ENCODE measurements around the gene RCAN2. TPM values are rescaled to one million over a fixed set of nuclear protein-coding genes. Genes with fewer than 3 reads are reported as not detected.
A peak's percentile ranks its signal among the peaks of the same experiment; 100 is the strongest.

The RCAN2 gene
- total RNA-seq, 4 donors from 2014 or later, result 46.9 to 289 (median 171) TPM

- ATAC-seq, result no peak
- WGBS, 2 donors (ENCODE audit: low coverage in 1 of 2), result 40 to 83% methylated on average over 1 to 3 of the region's 4 CpGs
- H3K27me3 ChIP-seq, result no peaks in the 10 kb centered on the region
- peaks cover 0 to 10% (median 0%) of the 10 kb centered on the region in 3 donors for H3K4me1 ChIP-seq
- no peaks in the 10 kb centered on the region for H3K36me3 ChIP-seq
- H3K27ac ChIP-seq, result no peak overlapping the region
- H3K9me3 ChIP-seq, result no peaks in the 10 kb centered on the region
- no peak overlapping the region for H3K4me3 ChIP-seq
- TF ChIP-seq CTCF (IDR thresholded peaks at IDR 0.05), result no peak
- no peak for TF ChIP-seq POLR2A (IDR thresholded peaks at IDR 0.05)
- TF ChIP-seq POLR2AphosphoS5 (IDR thresholded peaks at IDR 0.05), result no peak
- TF ChIP-seq EP300 (IDR thresholded peaks at IDR 0.05), result no peak
Observed at GRCh38 chr6:46190889-46191288, 300.4 kb downstream of the RCAN2 start.

- ATAC-seq, result no peak
- H3K4me1 ChIP-seq, result peaks cover 0 to 10% (median 0%) of the 10 kb centered on the region in 3 donors
- H3K9me3 ChIP-seq, result no peaks in the 10 kb centered on the region
- no peaks in the 10 kb centered on the region for H3K27me3 ChIP-seq
- TF ChIP-seq POLR2A (IDR thresholded peaks at IDR 0.05) (no peak), CTCF (IDR thresholded peaks at IDR 0.05) (no peak), EP300 (IDR thresholded peaks at IDR 0.05) (no peak), POLR2AphosphoS5 (IDR thresholded peaks at IDR 0.05) (no peak)
- 92 to 100% methylated on average over 2 to 4 of the region's 4 CpGs for WGBS, 2 donors (ENCODE audit: low coverage in 1 of 2)
- H3K36me3 ChIP-seq, result no peaks in the 10 kb centered on the region
- no peak overlapping the region for H3K27ac ChIP-seq
- no peak overlapping the region for H3K4me3 ChIP-seq
Observed at GRCh38 chr6:46189726-46190125, 301.5 kb downstream of the RCAN2 start.

- Histone ChIP-seq H3K27ac (no peak overlapping the region), H3K4me3 (no peak overlapping the region), H3K27me3 (no peaks in the 10 kb centered on the region), H3K9me3 (no peaks in the 10 kb centered on the region), H3K4me1 (peaks cover 2 to 17% (median 3%) of the 10 kb centered on the region in 3 donors), H3K36me3 (no peaks in the 10 kb centered on the region)
- WGBS, 2 donors (ENCODE audit: low coverage in 1 of 2), result 60 to 75% methylated on average over 1 of the region's 1 CpG
- TF ChIP-seq POLR2AphosphoS5 (IDR thresholded peaks at IDR 0.05), result no peak
- TF ChIP-seq EP300 (IDR thresholded peaks at IDR 0.05), result no peak
- no peak for TF ChIP-seq POLR2A (IDR thresholded peaks at IDR 0.05)
- no peak for TF ChIP-seq CTCF (IDR thresholded peaks at IDR 0.05)
- no peak for ATAC-seq
Observed at GRCh38 chr6:46186583-46186982, 304.7 kb downstream of the RCAN2 start.

- no peak for ATAC-seq
- Histone ChIP-seq H3K27ac (no peak overlapping the region), H3K36me3 (no peaks in the 10 kb centered on the region), H3K4me1 (peaks cover 2 to 17% (median 3%) of the 10 kb centered on the region in 3 donors), H3K27me3 (no peaks in the 10 kb centered on the region), H3K9me3 (no peaks in the 10 kb centered on the region), H3K4me3 (no peak overlapping the region)
- 22 to 45% methylated on average over 4 of the region's 4 CpGs for WGBS, 2 donors (ENCODE audit: low coverage in 1 of 2)
- peak in 2 of 4 experiments; percentile 7 to 11 for TF ChIP-seq CTCF (IDR thresholded peaks at IDR 0.05)
- peak; percentile 25 for TF ChIP-seq POLR2AphosphoS5 (IDR thresholded peaks at IDR 0.05)
- TF ChIP-seq POLR2A (IDR thresholded peaks at IDR 0.05), result no peak
- no peak for TF ChIP-seq EP300 (IDR thresholded peaks at IDR 0.05)
Observed at GRCh38 chr6:46184114-46184513, 307.1 kb downstream of the RCAN2 start.

- Histone ChIP-seq H3K9me3 (no peaks in the 10 kb centered on the region), H3K36me3 (no peaks in the 10 kb centered on the region), H3K4me3 (no peak overlapping the region), H3K27me3 (peaks cover 6% of the 10 kb centered on the region), H3K4me1 (peaks cover 0 to 4% (median 0%) of the 10 kb centered on the region in 3 donors), H3K27ac (no peak overlapping the region)
- ATAC-seq, result no peak
- no peak for TF ChIP-seq EP300 (IDR thresholded peaks at IDR 0.05)
- no peak for TF ChIP-seq CTCF (IDR thresholded peaks at IDR 0.05)
- TF ChIP-seq POLR2AphosphoS5 (IDR thresholded peaks at IDR 0.05), result no peak
- TF ChIP-seq POLR2A (IDR thresholded peaks at IDR 0.05), result no peak
- WGBS, 2 donors (ENCODE audit: low coverage in 1 of 2), result 14 to 64% methylated on average over 1 to 2 of the region's 3 CpGs
Observed at GRCh38 chr6:46175976-46176375, 315.3 kb downstream of the RCAN2 start.

Measured in gastroesophageal sphincter (tissue), 4 donors.